SU-DHL-6 (cell line): ENCODE results near the gene RNFT2.

ENCODE experiments used
- EZH2phosphoT487 ChIP-seq: fragments of 200-600 bp; sonication (generic), shearing (Covaris generic); conservative IDR thresholded peaks from 2 replicates; pipeline ENCODE4 v1.6.1; 2018; ENCODE audit warnings: mild to moderate bottlenecking, antibody characterized with exemption, low read length, moderate library complexity, mixed read lengths
- TF ChIP-seq, protein P1 (sequence below): fragments of 200-600 bp; sonication (generic); IDR thresholded peaks from one replicate; pipeline ENCODE4 v1.5.1; 2017; ENCODE audit warnings: antibody characterized with exemption, mild to moderate bottlenecking, low read length, moderate library complexity; ENCODE audit not compliant: insufficient read depth, poor library complexity, severe bottlenecking

DNA sequence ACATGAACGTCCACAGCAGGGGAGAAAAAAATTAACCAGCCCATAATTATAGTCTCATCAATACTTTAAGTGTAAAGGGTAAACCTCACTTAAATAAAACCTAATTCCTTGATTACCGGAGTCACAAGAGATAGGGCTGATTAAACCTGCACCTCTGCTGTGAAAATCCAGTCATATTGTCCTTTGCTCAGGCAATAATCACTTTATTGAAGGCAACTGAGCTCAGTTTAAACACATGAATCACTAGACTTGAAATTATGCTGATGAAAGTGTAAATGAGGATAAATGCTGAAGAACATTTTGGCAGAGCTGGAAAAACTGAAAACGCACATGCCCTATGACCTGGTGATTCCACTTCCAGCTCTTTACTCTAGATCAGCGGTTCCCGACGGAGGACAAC is 149.8 kb downstream of the RNFT2 start:
- TF ChIP-seq, protein P1, sequence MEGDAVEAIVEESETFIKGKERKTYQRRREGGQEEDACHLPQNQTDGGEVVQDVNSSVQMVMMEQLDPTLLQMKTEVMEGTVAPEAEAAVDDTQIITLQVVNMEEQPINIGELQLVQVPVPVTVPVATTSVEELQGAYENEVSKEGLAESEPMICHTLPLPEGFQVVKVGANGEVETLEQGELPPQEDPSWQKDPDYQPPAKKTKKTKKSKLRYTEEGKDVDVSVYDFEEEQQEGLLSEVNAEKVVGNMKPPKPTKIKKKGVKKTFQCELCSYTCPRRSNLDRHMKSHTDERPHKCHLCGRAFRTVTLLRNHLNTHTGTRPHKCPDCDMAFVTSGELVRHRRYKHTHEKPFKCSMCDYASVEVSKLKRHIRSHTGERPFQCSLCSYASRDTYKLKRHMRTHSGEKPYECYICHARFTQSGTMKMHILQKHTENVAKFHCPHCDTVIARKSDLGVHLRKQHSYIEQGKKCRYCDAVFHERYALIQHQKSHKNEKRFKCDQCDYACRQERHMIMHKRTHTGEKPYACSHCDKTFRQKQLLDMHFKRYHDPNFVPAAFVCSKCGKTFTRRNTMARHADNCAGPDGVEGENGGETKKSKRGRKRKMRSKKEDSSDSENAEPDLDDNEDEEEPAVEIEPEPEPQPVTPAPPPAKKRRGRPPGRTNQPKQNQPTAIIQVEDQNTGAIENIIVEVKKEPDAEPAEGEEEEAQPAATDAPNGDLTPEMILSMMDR = no peak
- no peak for TF ChIP-seq EZH2phosphoT487
